CD4-positive, alpha-beta T cell treated with Interleukin-6 at 100 ng/mL for 8 hours (primary cell): Measurements from ENCODE around the gene SLC6A20.

ENCODE experiments used
- DNase-seq: peaks from one replicate; pipeline ENCODE4 v3.0.0-alpha.2; 2020; ENCODE audit warnings: mixed read lengths, low spot score

SLC6A20 gene

GRCh38 chr3:45716790-45717336, 79.5 kb downstream of the SLC6A20 start:
- no peak for DNase-seq

- DNase-seq: no peak
Observed at GRCh38 chr3:45715945-45716344, 80.4 kb downstream of the SLC6A20 start.

GRCh38 chr3:45712434-45713110, 83.8 kb downstream of the SLC6A20 start:
- no peak for DNase-seq

GRCh38 chr3:45711931-45712330, 84.4 kb downstream of the SLC6A20 start:
- no peak for DNase-seq

- no peak for DNase-seq
Observed at GRCh38 chr3:45705839-45706808, 90.2 kb downstream of the SLC6A20 start.
